Stimulated activated CD8-positive, alpha-beta memory T cell treated with anti-CD3 and anti-CD28 coated beads, Interleukin-12 subunit alpha, Interleukin-12 subunit beta, amount 100 ng/mL, for 1 hour (primary cell): ENCODE results near the gene CST7.

Source experiments
- DNase-seq: peaks from one replicate; pipeline ENCODE4 v3.0.0-alpha.2; 2020; ENCODE audit warnings: low read depth

The CST7 gene

DNA sequence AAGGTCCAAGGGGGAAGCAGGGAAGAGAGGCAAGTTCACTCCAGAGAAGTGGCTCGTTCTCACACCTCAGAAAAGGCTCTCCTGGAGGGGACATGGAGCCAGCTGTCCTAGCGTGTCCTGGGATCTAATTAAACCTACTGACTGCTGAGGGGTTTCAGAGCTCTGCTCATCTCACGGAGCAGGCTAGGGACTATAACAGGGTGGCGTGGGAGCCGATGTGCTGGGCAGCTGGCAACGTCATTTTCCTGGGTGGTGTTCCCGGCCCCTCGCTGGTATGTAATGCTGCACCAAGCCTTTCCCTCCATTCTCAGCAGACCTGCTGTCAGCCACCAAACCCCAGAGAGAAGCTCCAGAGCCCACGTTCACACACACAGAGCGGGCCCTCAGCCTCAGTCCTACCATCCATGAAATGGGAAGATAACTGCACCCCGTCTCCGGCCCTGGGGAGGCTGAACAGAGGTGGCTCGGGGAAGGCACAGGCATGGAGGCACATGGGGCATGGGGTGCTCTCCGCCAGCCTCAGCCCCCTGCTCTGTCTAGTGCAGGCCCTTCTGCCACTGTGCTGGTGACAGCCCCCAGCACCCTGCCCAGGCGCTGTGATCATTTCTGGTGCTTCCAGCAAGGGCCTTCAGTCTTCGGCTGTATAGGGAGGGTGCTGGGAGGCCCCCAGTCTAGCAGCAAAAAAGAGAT lies 1.9 kb downstream of the CST7 start:
- no peak for DNase-seq

DNA sequence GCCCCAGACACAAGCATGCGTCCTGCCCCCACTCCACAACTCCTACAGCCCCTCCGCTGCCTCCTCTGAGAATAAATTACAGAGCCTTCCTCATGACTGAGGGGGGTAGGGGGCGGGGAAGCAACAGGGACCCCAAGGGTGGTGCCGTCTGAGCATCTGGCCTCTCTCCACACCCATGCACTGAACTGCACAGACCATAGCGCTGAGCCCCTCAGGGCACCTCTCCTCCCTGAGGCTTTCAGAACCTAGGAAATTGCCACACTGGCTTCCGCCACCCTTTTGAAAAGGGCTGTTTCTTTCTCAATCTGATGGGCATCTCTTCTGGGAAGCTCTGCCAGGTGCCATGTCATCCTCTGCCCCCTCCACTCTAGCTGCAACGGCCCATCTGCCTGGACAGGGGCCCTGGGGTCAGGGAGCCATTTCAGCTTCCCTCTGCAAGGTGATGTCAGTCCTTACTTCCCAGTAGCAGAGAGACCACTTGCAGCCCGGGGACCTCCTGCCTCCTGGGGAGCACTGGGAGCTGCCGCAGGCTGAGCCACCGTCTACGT lies 2.5 kb downstream of the CST7 start:
- no peak for DNase-seq

DNA sequence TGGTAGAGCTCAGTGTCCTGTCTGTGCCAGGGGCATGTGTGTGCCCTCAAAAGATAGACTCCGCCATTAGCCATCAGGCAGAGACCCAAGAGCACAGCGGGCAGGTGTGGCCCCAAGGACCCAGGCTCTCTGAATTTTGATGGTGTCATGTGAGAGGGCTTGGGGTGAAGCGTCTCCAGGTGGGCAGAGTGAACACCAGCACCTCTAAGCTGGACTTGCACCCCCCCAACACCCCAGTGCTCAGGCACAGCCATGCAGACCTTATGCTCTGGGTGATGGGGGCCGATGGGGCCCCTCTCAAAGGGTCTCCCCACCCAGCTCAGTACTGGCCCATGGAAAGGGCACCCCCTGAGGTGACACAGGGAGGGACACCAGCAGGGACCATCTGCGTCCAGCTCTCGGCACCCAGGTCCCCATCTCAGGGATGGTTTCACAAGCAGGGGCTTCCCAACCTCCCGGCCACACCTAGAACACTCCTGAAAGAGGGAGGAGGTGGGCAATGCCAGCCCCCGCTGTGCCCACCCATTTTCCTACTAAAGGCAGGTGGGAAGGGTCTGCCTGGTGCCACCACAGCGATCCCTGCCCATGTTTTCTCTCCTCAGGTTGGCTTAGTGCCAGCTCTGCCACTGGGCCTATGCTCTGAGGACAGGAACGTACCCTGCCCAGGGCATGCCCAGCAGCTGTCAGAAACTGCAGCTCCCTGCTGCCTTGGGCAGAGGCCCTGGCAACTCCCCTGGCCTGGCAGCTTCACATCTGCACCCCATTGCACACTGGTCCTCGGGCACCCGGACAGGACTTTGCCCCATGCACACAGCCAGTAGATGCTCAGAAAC lies 3.5 kb downstream of the CST7 start:
- DNase-seq, result no peak

DNA sequence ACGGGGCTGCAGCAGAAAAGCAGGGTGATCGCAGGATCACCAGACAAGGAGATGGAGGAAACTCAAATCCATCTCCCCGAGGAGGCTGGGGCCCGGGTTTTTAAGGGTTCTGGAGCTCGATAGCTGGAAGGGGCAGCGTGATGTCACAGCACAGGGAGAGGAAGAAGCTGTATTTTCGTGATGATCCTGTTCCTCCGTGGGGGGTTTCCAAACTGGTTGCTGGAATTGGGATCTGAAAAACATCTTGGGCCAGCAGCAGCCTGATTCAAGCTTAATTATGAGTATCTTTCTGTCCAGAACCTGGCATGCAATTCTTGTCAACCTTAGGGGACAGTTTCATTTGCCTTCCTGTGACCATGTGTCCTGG lies 4.1 kb downstream of the CST7 start:
- DNase-seq, result no peak

DNA sequence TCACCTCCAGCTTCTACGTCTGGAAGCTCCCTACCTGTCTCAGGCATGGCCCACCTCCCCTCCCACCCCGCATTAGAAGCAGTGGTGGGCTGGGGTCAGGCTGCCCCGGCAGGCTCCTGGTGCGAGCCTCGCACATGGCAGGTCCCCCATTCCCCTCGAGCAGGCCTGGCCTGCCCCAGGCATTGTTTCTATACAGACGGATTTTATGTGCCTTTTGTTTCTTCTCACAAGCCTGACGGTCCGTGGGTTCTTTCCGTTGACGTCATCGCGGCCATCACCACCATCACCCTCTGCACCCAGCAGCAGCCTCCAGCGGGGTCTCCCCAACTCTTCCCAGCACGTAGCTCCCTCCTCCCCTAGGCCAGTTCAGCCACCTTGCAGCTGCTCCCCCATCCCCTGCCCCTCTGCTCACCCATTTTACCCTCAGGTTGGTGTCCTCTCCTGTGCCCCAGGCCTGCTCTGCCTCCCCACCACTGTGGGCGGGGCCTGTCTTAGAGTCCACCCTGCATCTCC lies 4.6 kb downstream of the CST7 start:
- DNase-seq, result no peak

DNA sequence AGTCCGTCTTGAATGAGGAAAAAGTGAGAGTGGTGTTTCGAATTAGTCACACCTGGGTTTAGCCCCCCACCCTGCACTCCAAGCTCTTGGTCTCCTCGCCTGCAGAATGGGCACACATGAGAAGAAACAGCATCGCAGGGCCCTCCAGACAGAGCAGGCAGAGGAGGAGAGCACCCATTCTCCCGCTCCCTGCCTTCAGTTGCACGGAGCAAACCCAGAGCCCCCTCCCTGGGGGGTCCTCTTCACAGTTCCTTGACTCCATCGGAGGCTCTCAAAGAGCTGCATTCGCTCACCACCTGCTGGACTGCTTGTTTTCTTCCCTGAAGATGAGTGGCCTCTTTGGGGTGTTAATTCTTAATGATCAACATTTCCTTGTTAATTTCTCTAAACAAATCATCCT lies 5.1 kb downstream of the CST7 start:
- no peak for DNase-seq

DNA sequence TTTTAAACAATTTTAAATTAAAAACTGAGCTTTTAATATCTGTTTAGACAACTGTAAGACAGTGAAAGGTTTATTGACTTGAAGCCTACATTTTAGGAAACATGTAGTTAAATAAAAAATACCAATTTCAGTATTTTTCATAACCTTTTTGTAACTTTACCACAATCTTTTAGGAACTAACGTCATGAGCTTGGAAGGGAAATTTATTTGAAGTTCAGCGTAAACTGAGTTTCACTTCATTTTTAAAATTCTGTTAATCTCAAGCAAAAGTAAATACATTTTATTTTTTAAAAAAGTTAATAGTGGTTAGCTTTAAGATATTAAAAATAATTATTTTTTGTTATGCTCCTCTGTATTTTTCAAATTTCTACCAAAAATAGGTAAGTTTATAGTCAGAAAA lies 5.5 kb downstream of the CST7 start:
- no peak for DNase-seq

DNA sequence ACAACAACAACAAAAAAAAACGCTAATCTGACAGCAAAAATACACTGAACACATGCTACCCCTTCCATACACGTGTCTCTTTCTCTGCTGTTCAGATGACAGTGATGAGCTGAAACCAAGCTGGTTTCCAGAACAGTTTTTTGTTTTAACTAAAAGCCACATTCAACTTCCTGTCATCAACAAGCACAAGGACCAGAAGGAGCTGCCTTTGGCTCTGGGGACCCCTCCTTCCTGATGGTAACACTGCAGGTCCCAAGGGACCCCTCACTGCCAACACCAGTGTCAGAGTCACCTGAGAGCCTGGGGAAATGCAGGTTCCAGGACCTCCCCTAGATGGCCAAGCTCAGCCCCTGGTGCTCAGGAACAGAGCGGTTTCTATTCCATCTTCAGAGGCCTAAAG lies 6.0 kb downstream of the CST7 start:
- no peak for DNase-seq

DNA sequence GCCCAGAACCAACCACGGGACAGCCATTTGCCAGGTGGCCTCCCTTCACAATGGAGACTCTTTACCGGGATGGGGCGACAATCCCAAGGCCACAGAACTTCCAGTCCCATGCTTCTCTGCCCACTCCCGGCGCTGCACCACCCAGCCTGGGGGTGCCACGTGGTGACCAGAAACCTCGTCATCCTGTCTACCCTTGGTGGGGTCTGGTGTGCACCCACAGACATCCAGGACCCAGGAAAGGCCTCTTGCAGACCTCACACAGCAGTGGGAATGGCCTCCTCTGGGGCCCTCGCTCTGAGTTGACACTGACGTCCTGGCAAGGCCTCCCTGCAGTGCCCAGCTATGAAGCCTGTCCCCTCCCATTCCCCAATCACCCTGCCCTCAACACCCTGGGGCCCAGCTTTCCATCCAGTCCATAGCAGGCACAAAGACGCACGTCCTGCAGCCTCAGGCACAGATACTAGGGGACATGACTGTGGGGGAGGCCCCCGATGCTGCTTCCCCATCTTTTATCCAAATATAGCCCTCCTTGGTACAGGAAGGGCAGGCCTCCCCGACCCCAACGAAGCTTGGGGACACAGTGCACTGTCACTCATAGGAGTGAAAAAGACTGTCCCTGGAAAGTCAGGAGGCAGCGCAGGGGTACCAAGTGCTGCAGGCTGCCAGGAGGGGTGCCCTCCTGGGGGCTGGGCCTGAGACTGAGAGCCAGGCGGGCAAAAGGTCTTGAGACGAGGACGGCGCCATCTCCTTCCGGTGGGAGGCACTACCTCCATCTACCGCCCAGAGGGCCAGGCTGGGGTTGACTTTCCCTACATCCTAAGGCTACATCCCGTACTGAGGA lies 7.2 kb downstream of the CST7 start:
- DNase-seq, result no peak

DNA sequence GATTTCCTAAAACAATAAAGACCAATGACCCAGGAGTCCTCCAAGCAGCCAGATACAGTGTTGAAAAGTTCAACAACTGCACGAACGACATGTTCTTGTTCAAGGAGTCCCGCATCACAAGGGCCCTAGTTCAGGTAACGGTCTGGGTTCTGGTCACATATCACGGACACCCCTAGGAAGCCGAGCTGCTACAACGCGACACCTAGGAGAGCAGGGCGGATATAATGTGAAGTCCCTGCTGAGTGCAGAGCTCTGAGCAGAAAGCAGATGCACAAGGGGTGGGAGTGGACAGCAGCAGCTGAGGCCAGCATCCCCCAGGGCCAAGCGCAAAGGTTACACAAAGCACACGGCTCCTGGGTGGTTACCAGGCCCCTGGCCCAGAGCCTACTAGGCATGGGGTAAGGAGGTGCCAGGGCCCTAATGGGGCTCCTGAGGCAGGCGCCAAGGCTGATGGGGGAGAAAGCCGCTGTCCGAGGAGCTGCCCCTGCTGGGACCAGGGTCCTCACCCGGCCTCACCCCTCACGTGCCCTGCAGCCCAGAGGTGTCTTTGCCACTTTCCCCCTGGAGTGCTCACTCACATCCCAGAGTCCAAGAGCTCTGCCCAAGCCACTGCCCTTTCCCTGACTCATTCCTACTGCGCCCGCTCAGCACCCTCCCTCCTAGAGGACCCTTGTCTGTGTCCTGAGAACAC lies 8.4 kb downstream of the CST7 start:
- DNase-seq, result no peak

DNA sequence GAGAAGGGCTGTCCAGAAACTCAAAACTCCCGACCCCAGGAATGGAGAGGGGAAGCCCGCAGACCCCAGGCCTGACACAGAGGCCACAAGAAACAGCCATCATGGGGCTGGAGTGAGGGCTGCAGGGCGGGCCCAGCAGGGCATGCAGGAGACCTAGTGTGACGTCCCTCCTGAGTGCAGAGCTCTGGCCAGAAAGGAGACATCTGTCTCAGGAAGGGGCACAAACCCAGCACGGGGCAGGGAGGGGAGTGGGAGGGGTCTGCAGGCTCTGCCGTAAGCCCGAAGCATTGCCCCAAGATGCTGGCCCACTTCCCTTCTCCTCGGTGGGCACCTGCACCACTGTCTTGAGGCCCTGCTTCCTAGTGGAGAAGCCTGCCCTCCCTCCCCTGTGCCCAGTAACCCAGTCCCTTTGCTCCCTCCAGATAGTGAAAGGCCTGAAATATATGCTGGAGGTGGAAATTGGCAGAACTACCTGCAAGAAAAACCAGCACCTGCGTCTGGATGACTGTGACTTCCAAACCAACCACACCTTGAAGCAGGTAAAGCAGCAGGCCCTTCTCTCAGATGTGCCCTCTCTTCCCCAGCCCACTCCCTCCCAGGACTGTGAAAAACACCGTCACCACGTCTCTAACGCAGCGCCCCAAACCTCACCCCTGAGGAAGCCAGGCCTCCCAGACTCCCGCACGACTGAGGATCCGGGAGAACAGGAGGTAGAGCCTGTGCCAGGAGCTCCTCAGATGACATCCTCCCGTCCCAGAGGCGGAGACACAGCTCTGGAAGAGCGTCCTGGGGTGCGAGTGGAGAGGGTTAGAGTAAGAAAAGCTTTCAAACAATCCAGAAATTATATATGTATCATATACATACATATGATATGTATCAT lies 9.7 kb downstream of the CST7 start:
- DNase-seq, result no peak

DNA sequence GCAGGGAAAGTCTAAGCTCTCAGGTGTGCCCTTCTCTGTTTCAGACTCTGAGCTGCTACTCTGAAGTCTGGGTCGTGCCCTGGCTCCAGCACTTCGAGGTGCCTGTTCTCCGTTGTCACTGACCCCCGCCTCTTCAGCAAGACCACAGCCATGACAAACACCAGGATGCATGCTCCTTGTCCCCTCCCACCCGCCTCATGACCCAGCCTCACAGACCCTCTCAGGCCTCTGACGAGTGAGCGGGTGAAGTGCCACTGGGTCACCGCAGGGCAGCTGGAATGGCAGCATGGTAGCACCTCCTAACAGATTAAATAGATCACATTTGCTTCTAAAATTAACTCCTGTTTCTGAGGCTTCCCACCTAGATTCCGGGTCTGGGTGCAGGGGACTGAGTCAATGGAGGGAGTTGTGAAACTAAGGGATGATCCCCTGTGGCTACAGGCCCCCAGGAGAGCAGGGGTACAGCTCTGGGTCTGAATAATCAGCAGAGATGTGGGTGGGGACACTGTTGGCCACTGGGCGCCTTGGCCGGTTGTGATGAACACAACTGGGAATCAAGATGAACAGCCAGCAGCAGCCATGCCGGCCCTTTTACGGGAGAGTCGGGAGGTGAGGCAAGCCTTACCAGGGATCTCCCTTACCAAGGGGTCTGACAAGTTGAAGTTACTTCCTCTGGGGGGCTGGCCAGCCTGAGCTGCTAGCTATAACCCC lies 10.7 kb downstream of the CST7 start:
- no peak for DNase-seq

DNA sequence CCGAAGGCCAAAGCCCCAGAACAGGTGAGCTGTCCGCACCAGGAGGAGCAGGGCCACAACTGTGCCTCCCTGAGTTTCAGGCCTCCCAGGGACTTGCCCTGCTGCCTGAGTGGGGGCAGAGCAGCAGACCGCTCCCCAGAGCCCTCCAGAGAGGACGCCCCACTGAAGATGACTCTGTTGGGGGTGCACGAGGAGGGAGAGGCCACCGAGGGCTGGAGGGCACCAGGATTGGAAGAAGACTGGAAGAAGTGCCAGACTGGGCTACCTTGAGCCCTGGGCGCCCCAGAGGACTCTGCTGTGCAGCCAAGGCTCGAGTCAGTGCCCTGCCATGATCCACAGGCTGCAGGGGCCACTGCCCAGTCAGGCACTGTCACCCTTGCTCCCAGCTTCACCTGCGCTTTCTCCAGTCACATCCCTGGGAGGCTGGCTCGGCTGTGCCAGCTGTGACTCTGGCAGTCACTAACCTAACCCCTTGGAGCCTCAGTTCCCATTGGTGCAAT lies 11.3 kb downstream of the CST7 start:
- no peak for DNase-seq

DNA sequence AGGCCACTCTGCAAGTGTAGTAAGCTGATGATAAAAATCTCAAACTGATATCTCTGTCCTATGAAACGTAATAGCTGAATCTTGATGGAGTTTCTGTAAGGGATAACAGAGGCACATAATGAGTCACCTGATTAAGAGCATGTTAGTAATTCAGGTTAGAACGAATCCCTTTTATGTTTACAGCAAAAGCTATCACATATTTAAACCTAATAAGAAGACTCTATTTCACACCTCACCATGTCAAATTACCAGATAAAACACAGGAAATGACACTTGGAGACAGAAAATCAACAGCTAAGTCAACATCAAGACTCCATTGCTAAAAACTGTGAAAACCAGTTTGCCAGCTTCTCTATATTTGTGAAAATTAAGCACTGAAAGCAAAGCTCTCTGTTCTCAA lies 11.8 kb downstream of the CST7 start:
- no peak for DNase-seq

DNA sequence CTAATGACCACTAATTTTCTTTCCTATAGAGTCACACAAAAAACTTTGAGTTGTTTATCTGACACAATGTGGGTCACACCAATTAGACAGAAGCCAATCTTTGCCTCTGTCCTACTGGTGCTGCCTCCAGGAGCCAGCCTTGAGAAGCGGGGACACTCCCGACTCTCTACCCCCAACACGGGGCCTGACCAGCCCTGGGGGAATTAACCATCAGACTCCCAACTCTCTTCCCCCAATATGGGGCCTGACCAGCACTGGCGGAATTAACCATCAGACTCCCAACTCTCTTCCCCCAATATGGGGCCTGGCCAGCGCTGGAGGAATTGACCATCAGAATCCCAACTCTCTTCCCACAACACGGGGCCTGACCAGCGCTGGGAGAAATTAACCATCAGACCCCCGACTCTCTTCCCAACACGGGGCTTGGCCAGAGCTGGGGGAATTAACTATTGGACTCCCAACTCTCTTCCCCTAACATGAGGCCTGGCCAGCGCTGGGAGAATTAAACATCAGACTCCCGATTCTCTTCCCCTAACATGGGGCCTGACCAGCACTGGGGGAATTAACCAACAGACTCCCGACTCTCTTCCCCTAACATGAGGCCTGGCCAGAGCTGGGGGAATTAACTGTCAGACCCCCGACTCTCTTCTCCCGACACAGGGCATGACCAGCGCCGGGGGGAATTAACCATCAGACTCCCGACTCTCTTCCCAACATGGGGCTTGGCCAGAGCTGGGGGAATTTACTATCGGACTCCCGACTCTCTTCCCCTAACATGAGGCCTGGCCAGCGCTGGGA lies 12.5 kb downstream of the CST7 start:
- DNase-seq, result no peak

DNA sequence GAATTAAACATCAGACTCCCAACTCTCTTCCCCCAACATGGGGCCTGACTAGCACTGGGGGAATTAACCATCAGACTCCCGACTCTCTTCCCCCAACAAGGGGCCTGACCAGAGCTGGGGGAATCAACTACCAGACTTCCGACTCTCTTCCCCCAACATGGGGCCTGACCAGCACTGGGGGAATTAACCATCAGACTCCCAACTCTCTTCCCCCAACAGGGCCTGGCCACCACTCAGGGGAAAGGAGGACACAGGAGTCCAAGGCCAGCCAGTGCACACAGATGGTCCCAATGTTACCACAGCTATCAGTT lies 13.1 kb downstream of the CST7 start:
- DNase-seq, result no peak

DNA sequence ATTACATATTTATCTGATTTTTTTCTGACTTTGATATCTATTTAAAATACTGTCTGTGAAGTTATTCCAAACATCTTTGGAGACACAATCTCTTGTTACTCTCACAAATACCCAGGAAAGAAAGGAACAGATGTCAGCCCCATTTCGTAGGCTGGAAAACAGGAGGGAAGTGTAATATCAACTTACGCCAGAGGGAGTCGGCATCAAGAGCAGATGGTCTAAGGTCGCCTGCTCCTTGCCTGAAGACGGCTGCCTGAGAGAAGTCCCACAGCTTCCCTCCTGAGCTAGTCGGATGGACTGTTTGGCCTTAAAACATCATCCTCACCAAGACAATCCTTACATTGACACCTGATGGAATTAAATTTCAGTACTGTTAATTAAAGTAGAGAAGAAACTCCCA lies 13.4 kb downstream of the CST7 start:
- no peak for DNase-seq

DNA sequence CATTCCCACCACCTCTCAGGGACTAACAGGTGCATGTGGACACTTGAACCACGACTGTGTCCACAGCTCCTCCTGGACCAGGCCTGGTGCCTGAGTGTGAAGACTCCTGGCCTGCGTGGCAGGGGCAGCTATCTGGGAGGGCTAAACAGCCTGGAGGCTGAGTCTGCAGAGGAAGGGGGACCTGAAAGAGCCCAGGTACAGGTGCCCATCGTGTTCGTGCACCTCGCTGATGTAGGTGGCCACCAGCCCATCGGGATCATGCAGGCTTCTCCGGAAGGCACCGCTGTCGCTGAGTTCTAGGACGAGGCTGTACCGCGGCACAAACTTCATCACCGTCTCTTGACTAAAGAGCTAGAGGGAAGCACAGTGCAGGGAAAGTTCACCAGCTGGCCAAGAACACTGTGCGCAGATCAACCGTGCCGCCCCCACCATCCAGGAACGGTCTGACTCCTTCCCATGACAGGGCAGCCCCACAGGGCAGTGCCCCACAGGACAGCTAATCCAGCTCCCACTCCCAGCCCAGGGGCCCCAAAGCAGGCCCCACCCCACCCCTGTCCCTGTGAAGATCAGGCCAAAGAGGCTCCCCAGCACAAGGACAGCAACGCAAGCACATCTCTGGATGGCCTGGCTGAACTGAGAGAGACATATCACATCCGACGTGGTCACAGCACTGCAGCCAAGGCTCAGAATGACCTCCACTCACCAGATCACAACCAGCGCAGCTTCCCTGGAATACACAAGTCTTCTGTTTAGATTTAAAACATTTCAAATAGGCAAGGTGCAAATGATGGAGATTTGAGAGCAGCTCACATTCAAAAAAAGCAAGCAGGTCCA lies 14.8 kb downstream of the CST7 start:
- no peak for DNase-seq

DNA sequence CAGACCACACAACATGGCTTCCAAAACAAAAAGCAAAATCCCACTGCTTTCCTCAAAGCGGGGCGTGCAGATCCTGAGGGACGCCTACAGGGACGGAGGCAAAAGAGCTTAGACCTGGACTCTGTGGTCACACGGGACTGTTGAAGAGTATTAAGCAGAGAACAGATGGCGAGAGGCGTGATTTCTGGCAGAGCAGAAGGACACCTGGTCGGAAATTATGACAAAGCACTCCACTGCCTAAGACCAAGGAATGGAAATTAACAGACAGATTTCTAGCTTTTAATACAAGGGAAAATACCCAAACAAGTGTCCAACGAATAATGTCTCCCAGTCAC lies 15.4 kb downstream of the CST7 start:
- DNase-seq, result no peak
